ENCODE data around the gene ZNF184. TPM values are rescaled to one million over a fixed set of nuclear protein-coding genes. Genes with fewer than 3 reads are reported as not detected.

ZNF184 gene
- total and polyA plus RNA-seq, 2 of the 4 experiments (the other 2 are of a cell fraction), result 2.8 to 8.1 TPM

GRCh38 chr6:27512525-27512924 is 39.6 kb upstream of the ZNF184 start (continued):
- TF ChIP-seq CHD1 (IDR thresholded peaks at IDR 0.05; ENCODE audit: low read depth, low read length) (no peak), RCOR1 (IDR thresholded peaks at IDR 0.05; ENCODE audit: insufficient replicate concordance, low read length) (no peak), MAFK (IDR thresholded peaks at IDR 0.05; ENCODE audit: low read depth, low read length) (no peak), USF2 (IDR thresholded peaks at IDR 0.05; ENCODE audit: low read depth, low read length) (no peak), MAZ (IDR thresholded peaks at IDR 0.05; ENCODE audit: borderline replicate concordance, low read depth, low read length) (no peak), CEBPB (IDR thresholded peaks at IDR 0.05; ENCODE audit: low read depth, low read length) (no peak)

Data from IMR-90 (cell line).